ACHN (cell line): ENCODE measurements around the gene MTG2.

Experiments
- DNase-seq: peaks from one replicate; pipeline ENCODE4 v3.0.0-alpha.2; 2015
- in situ Hi-C: cut with HindIII; loops from 2 replicates; pipeline ENCODE4 v1.10.0; 2017; ENCODE audit warnings: low sequenced_read_pairs, low pct_ligation_motif_present, low pct_unique_long_range_greater_than_20kb

Gene MTG2

GRCh38 chr20:62224113-62224855 is 41.5 kb downstream of the MTG2 start:
- in situ Hi-C loops, result no loop called here
- DNase-seq, result no peak

- DNase-seq, result no peak
- in situ Hi-C loops, result no loop called here
Measured at GRCh38 chr20:62225026-62225425, 42.2 kb downstream of the MTG2 start.

GRCh38 chr20:62225820-62226635 is 43.2 kb downstream of the MTG2 start:
- DNase-seq, result no peak
- in situ Hi-C loops, result no loop called here

- in situ Hi-C loops, result no loop called here
- DNase-seq, result no peak
Measured at GRCh38 chr20:62226707-62227590, 44.1 kb downstream of the MTG2 start.

GRCh38 chr20:62227591-62227976 is 44.8 kb downstream of the MTG2 start:
- in situ Hi-C loops, result no loop called here
- no peak for DNase-seq

DNA sequence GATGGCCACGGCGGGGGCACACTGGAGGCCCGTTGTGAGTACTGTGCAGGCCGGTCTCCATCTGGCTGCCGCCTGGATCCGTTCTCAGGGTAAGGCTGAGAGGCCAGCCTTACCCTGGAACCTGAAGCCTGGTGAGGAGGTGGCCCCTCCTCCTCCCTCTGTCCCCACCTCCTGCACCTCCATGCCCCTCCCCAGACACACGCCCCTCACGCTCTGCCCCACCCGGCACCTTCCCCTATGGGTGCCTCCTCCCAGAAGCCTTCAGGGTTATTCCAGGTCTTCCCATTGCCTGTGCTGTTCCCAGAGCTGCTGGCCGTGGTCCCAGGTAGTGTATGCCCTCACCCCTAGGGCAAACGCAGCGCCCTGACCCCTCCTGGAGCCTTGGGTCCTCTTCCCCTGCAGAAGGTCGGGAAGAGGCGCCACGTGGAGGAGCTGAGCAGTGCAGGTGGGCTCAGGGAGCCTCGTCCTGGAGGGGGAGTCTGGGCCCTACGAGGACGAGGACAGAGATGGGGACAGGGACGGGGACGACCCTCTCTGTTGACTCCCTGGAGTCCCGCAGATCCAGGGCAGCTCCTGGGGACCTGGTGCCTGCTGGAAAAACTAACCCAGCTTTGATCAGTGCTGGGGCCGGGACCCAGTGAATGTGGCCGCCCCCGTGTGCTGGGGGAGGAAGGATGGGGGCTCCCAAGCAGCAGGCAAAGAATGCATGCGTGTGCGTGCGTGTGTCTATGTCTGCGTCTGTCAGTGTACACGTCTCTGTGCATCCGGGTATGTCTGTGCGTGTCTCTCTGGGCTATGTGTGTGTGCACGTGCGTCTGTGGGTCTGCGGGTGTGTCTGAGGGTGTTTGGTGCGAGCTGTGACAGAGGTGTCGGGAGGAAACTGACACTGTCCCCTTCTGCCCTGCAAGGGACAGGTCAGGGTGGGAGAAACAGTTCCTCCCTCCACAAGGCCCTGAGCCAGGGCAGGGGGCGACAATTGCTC is 45.4 kb downstream of the MTG2 start:
- in situ Hi-C loops, result no loop called here
- DNase-seq, result no peak

GRCh38 chr20:62228982-62229545 is 46.2 kb downstream of the MTG2 start:
- in situ Hi-C loops, result no loop called here
- no peak for DNase-seq

DNA sequence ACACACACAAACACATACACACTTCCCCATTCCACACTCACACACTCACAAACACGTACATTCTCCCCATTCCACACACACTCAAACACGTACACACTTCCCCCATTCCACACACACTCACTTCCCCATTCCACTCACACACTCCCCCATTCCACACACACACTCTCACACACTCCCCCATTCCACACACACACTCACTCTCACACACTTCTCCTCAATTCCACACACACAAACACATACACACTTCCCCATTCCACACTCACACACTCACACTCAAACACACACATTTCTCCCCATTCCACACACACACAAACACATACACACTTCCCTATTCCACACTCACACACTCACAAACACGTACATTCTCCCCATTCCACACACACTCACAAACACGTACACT is 46.8 kb downstream of the MTG2 start:
- no peak for DNase-seq

DNA sequence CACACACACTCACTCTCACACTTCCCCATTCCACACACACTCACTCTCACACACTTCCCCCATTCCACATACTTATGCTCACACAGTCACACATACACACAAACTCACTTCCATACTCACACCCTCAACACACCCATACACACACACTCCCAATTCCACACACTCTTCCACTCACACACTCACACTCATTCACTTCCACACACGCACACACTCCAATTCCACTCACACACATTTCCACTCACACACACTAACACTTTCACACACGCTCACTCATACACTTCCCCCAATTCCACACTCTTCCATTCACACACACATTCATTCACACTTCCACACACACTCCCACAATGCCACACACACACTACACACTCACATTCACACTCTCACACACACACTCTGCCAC is 47.4 kb downstream of the MTG2 start:
- in situ Hi-C loops, result no loop called here
- no peak for DNase-seq

More for the DNA sequence above, 46.8 kb downstream of the MTG2 start:
- in situ Hi-C loops, result no loop called here

DNA sequence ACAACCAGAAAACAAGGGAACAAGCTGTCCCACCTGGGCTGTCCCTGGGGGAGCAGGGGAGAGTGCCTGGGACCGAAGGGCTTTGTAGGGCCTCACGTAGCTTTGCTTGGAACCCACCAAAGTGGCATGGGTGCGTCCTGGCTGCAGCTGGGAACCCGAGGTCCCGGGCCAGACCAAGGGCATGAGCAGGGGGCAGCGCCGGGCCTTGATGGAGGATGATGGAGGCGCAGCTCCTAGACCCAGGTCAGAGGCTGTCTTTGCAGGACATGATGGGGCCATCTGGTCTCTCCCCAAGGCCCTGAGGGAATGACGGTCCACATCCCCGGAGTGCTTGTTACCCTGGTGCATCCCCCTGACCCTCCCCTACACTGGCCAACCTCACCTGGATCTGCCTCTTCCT is 47.9 kb downstream of the MTG2 start:
- in situ Hi-C loops, result no loop called here
- no peak for DNase-seq

DNA sequence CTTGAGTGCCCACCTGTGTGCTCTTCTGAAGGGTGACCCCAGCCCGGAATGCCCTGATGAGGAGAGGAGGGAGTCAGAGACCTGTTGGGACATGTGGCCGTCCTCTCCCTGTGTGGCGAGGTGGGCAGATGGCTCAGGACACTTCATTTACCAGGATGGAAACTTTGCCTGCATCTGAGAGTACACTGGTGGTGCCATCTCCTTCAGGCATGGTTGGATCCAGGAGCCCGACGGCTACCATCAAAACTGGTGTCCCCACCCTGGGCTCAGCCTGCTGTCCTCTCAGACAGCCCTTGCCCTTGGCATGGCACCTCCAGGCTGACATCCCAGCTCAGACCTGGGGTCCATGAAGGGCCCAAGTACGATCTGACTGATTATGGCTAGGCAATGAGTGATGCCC is 48.5 kb downstream of the MTG2 start:
- in situ Hi-C loops, result no loop called here
- no peak for DNase-seq

DNA sequence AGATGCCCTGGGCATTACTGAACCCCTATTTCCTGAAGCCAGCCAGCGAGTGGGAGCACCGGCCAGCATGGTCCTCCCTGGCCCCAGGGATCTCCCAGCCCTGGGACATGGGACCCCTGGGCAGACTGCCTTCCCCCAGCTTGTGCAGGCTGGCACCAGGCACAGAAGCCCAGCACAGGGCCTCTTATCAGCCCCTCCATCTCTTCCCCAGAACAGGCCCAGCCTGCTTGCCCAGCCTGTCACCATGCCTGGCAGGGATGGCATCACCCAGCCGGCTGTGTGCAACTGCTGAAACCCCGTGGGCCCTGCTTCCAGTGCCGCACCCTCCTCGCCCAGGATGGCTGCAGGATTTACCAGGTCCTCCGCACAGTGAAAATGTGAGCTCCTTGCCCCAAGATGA is 49.4 kb downstream of the MTG2 start:
- no peak for DNase-seq

DNA sequence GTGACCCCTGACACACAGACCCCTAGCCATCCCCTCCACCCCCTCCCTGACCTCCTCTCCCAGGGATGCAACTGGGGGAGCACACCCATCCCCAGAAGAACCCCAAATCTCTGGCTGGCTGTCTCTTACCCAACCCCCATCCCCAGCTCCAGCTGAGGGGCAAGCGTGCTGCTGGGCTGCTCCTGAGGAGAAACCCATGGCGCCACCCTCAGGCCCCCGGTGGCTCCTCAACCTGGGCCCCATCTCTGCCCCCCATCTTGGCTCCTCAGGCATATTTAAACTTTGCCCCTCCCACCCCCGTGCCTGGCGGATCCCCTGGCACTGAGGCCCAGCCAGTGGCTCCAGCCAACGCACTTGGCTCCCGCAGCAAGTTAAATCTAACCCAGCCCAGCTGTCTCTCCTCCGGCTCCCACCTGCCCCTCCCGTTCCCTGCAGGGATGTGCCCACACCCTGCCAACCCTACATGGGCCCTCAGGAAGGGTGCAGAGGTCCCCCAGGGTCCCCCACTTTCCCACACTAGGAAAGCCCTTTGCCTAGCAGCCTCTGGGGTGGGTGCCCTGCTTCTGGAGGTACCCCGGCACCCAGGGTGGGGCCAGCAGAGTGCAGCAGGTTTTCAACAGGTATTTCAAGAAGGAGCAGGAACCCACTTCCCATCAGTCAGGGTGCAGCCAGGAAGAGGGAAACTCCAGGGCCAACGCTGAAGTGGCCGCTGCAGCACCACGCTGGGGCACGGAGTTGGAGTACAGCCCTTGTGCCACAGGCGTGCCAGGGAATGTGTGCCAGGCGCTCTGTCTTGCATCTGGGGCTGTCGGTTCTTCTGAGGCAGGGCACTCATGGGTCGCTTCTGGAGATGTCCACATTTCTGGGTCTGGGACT is 50.2 kb downstream of the MTG2 start:
- DNase-seq, result no peak
- in situ Hi-C loops, result no loop called here

More for the DNA sequence above, 49.4 kb downstream of the MTG2 start:
- in situ Hi-C loops, result no loop called here

GRCh38 chr20:62233684-62234083 is 50.9 kb downstream of the MTG2 start:
- no peak for DNase-seq
- in situ Hi-C loops, result no loop called here

- in situ Hi-C loops, result no loop called here
Measured at GRCh38 chr20:62234339-62234738, 51.5 kb downstream of the MTG2 start.

DNA sequence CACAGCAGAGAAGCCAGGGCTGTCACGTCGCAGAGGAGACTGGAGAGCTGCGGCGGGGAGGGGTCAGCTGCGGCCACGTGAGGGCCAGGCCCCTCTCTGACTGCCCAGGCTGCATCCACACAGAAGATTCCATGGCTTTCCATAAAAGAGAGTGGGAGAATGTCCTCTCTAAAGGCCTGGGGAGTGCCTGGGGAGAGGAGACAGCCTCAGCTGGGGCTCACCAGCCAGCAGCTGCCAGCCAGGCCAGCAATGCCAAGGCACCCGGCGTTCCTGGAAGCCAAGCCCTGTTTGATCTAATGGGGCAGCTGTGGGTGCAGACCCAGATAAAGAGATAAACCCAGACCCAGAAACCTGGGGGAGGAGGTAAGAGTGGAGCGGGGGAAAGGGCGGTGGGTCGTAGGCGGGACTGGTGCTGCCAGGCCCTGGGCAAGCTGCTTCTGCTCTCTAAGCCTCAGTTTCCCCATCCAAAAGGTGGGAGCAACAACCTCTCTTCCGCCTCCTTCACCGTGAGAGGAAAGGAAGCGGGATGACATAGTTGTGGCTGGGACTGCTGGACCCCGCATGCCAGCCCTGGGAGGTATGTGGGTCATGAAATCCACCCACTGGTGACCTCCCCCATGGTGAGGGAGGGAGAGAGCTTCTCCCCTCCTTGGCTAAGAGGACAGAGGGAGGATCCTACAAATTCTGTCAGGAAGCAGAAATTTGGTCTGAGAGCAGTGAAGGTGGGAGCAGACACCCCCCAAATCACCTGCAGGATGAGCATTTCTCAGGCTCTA is 52.4 kb downstream of the MTG2 start:
- DNase-seq, result no peak
- in situ Hi-C loops, result no loop called here

More at GRCh38 chr20:62234339-62234738, 51.5 kb downstream of the MTG2 start:
- no peak for DNase-seq
